GM19351 (cell line): ENCODE measurements around the gene CACTIN.

Experiments used
- ATAC-seq: cut with Tn5 transposase; IDR thresholded peaks from one replicate; pipeline ENCODE4 v1.9.1; 2021; ENCODE audit warnings: mild to moderate bottlenecking, moderate library complexity; ENCODE audit not compliant: unreplicated experiment

CACTIN gene

DNA sequence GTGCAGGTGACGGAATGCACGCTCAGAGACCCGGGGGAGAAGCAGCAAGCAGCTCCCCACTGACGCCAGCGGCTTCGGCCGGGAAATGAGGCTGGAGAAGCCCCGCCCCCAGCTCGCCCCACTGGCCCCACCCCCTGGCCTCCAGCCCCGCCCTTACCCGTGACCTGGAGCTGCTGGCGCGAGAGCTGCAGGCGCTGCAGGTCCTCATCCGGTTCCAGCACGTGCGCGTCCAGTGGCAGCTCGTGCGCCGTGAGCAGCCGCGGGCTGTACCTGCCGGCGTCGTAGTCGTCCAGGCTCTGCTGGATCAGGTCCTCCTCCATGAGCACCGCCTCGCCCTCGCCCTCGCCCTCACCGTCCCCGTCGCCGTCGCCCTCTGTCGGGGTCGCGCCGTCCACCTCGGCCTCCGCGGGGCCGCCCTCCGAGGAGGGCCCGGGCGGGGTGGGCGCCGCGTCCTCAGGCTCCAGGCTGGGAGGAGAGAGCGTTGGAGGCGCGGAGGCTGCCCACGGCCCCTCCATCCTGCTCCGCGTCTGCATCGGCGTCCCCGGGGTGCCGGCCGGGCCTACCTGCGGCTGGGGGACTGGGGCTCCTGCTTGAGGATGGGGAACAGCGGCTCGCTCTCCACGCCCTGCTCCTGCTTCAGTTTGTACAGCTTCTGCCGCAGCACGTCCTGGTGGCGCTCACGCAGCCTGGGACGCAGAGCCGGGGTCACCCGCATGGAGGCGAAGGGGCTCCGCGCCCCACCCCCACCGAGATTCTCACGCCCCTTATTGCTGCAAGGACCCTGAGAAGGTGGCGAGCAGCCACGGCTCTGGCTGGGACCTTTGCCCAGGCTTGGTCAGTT, 13.5 kb downstream of the CACTIN start:
- no peak for ATAC-seq

DNA sequence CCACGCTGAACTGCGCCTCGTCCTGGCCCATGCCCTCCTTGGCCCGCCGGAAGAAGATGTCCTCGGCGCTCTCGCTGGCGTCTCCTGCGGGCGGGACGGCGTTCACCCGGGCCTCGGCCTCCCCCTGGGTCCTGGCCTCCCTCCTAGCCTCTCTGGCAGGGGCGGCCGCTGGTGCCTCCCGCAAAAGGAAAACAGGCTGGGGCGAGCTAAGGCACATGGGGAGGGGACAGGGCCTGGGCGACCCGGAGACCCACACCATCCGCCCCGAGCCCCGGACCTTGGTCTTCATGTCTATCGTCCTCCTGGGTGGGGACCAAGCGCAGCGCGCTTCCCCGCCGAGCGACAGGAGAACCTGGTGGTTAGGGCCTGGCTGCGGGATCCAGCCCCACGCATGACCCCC, 14.3 kb downstream of the CACTIN start:
- ATAC-seq = no peak

DNA sequence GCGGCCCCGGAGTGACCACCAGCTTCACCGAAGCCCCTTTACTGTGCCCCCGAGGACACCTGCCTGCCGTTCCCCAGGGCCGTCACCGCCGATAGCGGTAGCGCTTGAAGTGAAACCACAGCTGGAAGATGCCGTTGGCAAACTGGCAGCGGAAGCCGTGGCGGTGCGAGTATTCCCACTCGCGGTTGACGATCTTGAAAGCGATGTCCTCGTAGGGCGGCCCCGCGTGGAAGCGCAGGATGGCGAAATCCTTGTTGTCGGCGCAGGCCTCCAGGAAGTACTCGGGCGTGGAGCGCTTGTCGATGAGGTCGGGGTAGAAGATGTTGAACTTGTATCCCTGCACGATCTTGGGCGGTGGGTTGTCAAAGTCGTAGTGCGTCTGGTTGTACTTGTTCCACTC, 14.7 kb downstream of the CACTIN start:
- no peak for ATAC-seq

DNA sequence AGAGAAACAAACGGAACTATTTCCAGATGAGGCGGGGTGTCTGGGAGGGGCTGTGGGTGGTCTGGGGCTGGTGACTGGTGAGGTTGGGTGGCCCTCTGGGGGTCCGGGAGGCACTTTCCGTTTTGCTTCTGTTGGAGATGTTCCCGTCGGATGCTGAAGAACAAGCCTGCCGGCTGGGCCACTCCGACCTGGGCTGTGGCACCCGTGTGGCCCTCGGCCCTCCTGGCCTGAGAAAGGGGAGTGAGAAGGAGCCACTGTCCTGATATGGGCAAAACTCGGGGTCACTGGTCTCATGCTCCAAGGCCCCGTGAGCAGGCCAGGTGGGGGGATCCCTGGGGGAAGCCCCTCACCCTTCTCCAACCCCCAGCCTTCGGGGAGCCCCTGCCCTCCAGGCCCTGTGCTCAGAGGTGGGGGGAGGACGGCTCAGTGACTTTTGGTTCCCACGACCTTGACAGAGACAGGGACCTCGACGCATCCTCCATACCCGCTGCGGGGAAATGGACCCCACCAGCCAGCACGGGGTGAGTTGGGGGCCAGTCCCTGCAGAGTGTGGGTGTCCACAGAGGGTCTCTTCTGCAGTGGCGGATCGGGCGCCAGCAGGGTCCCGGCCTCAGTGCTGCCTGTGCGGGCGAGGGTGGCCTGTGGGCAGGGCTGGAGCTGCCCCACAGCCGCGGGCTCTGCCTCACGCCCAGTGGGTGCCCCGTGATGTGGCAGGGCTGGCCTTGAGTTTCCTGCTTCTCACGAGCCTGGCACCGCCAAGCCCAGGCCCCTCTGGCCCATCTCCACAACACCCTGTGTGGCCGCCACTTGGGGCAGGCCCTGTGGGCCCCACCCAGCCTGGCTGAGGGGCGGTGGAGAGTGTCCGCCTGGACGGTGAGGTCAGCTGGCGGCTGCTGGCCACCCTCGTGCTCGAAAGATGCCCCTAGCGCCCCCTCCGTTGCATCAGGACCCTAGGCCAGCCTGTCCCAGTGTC, 15.6 kb downstream of the CACTIN start:
- no peak for ATAC-seq

DNA sequence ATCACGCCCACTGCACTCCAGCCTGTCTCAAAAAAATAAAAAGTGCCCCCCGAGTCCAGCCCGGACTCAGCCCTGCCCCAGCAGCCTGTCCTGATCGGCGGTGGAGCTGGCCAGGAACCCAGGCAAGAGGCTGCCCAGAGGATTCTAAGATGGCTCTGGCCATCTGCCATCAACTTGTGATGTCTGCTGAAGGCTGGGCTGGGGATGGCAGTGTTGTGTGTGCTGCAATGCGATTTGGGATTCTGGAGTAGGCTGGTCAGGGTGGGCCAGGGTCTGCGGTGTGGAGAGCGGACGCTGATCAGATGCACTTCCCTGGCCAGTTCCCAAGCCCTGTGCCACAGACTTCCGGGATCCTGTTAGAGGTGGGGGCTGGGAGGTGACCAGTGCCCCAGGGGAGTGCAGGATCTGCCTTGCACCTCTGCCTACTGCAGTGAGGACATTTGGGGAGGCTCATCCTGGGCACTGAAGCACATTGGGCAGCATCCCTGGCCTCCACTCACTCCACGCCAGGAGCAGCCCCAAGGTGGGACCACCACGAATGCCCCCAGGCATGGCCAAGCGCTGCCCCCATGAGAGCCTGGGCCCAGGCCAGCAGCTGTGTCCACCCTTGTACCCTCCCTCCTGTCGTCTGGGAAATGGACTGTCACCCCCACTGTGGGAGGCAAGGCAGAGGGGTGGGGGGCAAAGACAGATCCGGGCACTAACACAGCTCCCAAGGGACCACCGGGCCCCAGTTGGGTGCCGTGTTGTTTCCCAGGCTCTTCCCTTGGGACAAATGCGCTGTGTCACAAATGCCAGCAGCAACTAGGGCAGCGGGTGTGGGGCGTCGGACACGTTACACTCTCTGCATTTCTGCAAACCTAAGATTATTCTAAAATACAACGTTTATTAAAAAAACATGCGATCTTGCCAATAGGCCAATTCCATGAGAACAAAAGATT, 16.5 kb downstream of the CACTIN start:
- no peak for ATAC-seq

DNA sequence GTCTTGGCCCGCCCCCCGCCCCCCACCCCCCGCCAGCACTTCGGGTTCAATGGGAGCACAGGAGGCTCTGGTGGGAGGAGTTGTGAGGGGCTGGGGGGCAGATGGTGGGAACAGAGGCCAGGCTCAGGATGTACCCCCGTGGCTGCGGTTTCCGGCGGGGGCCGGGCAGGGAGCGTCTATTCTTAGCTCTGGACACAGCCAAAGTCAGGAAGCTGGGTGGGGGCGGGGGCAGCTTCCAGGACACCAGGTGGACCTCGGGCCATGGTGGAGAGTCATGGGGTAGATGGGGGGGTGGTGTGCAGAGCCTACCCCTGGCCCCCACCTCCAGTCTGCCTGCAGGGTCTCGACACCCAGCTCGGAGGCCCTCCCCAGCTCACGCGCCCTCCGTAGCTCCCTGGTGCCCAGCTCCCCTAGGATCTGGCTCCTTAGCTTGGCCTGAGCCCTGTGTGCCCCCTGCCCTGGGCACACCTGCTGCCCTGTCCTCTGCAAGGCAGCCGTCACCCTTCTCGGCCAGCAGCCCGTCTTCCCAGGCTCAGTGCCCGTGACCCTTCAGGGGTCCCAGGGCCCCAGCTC, 17.8 kb downstream of the CACTIN start:
- no peak for ATAC-seq

DNA sequence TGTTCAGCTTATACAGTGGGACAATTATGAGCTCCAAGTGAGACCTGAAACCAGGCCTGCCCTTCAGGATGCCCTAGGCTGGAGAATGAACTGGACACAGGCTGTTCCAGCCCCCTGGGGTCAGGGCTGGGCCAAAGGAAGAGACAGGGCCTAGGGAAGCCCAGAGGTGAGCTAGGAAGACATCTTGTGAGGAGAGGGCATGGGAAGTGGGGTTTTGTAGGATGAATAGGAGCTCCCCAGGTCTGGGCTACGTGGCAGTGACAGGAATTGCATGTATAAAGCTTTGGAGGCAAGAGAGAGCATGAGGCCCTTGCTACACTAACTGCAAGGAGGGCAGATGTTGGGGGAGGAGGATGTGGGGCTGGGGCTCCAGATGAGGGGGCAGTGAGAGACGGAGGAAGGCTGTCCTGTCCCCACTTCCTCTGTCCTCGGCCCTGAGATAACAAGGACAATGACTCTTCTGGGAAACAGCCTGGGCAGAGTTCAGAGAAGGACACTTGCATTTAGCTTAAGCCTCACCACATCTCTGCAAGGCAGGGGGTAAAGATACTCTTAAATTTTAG, 18.4 kb downstream of the CACTIN start:
- no peak for ATAC-seq

DNA sequence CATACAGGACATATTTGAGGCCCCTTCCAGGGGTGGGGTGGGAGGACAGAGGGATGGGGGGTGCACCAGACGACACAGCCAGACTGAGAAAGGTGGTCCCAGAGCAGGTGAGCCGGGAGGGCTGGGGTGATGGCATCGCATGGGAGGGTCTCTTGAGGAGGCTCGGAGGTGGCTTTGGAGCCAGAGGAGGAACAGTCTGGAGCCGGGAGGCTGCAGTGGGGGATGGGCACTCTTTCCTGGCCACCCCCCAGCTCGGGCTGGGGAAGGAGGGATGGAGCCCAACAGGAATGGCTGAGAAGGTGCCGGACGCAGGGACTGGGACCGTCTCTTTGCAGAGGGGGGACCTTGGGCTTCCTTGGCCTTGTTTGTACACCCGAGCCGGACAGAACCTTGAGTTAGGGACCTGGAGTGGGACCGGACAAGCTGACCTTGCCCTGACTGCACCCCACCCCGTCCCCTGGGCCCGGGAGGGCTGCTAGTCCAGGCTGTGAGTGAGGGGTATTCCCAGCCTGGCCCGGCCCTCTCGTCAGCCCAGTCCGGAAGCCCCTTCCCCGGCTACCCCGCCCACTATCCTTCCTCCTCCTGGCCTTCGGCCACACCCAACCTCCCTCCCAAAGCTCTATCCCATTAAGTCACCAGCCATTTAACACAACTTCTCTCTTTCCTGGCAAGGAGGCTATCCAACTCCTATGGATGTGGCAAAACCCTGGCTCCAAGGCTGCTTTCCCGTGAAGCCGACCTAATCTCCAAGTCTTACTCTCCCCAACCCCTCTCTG, 19.1 kb downstream of the CACTIN start:
- ATAC-seq = no peak

DNA sequence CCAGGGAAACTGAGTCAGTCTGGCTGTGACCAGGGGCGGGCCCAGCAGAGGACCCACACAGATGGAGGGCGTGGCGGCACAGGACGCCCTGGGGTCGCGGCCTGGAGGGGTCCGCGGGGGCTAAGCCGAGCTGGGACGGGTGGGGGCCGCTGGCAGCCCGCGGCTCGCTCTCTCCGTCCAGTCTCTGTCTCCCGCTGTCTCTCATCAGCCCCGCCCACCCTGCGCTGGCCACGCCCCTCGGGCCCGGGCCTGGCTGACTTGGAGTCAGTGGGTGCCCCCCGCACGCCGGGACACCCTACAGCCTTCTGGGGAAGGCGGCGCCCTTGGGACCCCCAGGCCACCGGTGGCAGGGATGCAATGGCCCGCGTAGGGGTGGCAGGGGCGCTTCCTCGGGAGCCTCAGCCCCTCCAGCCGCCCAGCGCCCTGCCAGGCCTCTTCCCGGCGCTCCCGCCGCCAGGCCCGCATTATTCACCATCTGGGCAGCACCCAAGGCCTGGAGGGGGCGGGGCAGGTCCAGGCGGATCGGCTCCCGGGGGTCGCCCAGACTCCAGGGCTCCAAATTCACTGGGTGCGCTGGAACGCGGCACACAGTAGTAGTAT, 19.8 kb downstream of the CACTIN start, which contains the start of gene TBXA2R:
Gene TBXA2R (minus strand): TSS at position 186 of the 600 bp plus-strand sequence. CDS start 6,241 bp downstream, outside the sequence.
- ATAC-seq = no peak

DNA sequence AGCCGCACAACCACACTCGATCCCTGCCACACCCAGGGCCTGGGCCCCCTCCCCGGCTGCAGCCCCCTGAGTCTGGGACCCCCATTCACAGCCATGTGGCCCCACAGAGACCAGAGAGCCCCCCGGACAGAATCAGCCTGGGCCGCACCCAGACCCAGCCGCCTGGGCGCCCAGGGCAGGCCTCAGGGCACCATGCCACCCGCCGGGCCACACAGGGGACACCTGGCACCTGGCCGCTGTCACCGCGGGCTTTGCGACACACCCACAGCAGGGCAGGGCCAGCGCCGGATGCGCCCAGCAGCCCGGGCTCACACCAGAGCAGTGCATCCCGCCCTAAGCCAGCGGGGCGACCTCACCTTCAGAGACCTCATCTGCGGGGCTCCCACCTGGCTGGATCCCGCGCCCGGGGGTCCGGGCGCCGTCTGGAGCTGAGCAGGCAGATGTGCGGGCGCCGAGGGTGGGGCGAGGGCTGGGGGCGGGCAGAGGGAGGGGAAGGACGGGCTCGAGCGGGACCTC, 20.4 kb downstream of the CACTIN start:
- no peak for ATAC-seq

DNA sequence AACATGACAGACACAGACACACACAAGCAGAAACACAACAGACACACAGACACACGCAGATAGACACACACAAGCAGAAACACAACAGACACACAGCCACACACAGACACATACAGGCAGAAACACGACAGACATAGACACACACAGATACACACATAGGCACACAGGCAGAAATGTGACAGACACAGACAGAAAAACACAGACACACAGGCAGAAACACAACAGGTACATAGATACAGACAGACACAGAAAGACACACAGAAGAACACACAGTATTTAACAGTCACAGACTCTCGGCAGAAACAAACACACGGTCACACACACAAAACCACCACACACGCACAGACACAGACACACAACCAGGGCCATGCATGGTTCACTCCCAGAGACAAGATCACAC, 20.8 kb downstream of the CACTIN start:
- no peak for ATAC-seq

DNA sequence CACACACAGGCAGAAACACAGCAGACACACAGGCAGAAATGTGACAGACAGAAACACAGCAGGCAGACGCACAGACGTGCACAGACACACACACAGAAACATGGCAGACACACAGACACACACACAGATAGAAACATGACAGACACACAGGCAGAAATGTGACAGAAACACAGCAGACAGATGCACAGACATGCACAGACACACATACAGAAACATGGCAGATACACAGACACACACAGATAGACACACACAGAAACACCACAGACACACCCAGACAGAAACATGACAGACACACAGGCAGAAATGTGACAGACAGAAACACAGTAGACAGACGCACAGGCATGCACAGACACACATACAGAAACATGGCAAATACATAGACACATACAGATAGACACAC, 21.2 kb downstream of the CACTIN start:
- no peak for ATAC-seq

DNA sequence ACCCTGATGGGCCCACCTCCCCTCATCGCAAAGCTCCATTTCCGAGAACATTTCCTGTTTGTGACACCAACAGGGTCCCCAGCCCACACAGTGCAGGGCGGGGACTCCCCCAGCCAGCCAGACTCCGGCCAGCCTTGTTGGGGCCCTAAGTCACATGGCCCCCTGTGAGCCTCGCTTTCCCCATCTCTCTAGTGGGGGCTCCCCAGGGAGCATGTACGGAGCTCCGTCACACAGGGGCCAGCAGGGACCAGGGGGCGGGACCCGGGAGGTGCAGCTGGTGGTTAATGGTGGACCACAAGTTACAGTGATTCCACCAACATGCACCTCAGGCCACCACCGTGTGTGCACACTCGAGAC, 21.6 kb downstream of the CACTIN start:
- no peak for ATAC-seq

DNA sequence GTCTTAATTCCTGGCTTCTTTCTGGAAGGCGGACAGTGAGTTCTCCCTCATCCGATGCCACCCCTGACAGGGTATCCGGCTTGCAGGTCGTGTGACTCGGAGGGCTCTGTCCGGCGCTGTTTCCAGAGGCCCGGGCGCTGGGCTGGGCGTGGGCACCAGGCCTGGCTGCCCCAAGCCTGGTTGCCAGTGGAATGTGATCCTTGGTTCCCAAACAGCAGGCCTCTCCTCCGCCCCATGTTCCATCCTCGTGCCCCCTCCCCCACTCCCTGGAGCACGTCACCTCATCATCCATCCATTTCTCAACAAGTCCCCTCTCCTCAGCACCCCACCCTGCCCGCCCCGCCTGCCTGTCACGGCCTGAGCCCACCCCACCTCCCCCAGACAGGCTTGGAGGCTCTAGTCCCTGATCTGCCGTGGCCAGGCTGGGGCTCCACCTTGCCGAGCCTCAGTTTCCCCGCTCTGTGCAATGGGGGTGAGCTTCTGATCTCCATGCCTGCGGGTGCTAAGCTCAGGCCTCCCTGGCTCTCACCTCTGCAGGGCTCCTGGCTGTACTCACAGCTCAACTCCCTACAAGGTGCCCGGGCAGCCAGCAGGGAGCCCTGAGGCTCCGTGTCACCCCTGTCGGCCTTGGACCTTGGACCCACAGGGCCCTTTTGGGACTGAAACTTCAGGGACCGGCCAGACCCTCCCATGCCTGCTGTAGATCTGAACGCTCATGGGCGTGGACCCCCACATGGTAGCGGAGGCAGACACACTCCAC, 22.2 kb downstream of the CACTIN start:
- no peak for ATAC-seq

DNA sequence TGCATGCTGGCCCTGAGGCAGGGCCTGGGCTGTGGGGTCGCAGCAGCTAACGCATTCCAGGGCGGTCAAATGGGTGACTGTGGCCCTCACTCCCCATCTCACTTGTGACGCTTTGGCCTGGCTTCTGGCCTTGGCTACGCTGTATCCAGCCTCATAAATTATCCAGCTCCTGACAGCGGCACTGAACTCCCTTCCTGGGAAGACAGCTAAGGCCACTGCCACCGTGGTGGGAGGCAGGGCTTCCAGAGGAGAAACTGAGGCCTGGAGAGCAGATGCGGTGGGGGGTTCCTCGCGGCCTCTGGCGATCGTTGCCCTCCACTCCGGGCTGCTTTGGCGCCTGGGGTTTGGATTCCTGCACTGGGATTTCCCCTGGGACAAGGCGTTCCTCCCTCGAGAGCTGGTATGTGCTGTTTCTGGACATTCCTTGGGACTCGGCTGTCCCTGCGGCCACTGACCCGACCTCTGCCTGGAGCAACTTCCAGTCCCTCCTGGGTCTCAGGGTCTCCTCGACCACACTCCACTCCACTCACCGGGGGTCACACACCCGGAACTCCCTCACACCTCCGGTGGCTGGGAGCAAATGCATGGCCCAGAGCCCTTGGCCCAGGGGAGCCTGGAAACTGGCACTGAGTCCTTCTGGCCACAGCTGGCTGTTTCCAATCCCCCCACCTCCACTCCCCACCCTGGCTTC, 23.3 kb downstream of the CACTIN start:
- no peak for ATAC-seq

DNA sequence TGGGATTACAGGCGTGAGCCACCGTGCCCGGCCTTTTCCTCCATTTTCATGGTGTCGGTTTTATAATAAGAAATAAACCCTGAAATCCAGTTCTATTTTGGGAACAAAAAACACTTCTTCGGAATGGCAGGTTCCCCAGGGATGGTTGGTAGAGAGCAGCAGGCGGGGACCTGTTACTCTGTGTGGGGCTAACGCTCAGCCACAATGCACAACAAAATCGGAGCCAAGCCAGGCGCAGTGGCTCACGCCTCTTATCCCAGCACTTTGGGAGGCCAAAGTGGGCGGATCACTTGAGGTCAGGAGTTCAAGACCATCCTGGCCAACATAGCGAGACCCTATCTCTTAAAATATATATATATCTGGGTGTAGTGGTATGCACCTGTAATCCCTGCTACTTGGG, 25.6 kb downstream of the CACTIN start:
- ATAC-seq = no peak

DNA sequence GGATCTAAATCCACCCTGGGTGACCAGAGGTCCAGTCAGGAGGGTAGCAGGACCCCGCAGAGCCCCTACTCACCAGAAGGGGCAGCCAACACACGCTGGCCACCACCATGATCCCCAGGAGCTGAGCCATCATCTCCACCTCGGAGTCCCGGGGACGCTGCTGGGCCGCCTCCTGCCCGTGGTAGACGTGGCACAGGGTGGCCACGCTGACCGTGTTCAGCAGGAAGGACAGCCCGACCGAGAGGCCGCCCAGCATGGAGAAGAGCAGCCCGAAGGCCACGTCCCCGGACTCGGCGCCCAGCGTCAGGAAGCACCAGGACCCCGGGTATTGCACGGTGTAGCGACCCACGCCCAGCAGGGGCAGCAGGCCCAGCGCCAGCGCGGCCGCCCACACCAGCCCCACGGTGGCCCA, 26.8 kb downstream of the CACTIN start:
- no peak for ATAC-seq
